Measurements from ENCODE around the gene BTBD9.
A peak's percentile ranks its signal among the peaks of the same experiment; 100 is the strongest.
"Not testable (repeated sequence)": the region's sequence is repeated elsewhere in the genome, so short reads cannot be mapped to it uniquely, and the experiment has no call there.

The BTBD9 gene

DNA sequence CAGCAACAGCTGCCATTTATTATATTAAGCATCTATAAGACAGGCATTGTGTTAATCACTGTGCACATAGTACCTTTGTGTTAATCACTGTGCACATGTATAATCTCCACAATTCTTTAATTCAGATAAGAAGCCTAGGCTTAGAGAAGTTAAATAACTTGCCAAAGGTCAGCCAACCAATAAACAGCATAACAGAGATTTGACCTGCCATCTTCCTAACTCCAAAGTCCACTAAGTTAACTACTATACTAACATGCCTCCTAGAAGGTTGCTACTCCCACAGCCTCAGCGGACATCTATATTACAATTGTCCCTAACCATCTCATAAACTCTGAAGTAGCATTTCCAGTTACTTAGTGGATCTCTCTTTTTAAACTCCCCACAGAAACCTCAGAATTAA is 3.7 kb downstream of the BTBD9 start:
- TF ChIP-seq, protein P1, sequence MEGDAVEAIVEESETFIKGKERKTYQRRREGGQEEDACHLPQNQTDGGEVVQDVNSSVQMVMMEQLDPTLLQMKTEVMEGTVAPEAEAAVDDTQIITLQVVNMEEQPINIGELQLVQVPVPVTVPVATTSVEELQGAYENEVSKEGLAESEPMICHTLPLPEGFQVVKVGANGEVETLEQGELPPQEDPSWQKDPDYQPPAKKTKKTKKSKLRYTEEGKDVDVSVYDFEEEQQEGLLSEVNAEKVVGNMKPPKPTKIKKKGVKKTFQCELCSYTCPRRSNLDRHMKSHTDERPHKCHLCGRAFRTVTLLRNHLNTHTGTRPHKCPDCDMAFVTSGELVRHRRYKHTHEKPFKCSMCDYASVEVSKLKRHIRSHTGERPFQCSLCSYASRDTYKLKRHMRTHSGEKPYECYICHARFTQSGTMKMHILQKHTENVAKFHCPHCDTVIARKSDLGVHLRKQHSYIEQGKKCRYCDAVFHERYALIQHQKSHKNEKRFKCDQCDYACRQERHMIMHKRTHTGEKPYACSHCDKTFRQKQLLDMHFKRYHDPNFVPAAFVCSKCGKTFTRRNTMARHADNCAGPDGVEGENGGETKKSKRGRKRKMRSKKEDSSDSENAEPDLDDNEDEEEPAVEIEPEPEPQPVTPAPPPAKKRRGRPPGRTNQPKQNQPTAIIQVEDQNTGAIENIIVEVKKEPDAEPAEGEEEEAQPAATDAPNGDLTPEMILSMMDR (IDR thresholded peaks at IDR 0.05; ENCODE audit: insufficient read depth, missing control alignments), result no peak
- FAIRE-seq (peak; percentile 16), DNase-seq (ENCODE audit: insufficient read length, low spot score) (no peak)

DNA sequence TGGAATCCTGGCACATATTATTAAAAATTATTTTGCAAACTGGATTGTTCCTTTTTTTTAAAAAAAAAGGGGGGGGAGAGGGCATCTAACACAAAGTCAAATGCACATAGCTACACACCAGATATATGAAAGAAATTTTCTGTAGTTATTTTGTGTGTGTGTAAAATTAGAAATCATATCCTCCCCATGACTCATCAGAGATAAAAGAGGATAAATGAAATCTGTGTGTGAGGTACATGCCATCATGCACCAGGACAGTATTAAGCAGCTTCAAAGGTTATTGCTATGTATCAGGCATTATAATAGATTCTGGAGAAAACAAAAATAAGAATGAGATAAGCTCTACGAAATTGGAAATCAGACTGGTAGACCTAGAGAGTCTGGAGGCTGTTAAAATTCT is 5.2 kb downstream of the BTBD9 start:
- DNase-seq (ENCODE audit: insufficient read length, low spot score) (no peak), FAIRE-seq (no peak)
- TF ChIP-seq, protein P1 (IDR thresholded peaks at IDR 0.05; ENCODE audit: insufficient read depth, missing control alignments), result no peak

DNA sequence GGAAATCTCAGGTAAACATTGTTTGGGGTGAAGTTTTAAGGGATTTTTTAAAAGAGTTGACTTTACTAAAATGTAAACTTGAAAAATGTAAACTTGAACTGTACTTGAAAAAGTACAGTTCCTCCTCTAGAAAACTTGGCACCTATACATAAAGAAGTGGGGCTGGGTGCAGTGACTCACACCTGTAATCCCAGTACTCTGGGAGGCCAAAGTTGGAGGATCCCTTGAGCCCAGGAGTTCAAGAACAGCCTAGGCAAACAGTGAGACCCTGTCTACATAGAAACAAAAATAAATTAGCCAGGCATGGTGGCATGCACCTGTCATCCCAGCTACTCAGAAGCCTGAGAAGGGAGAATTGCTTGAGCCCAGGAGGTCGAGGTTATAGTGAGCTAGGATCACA is 7.2 kb downstream of the BTBD9 start:
- TF ChIP-seq, protein P1 (IDR thresholded peaks at IDR 0.05; ENCODE audit: insufficient read depth, missing control alignments), result no peak
- FAIRE-seq, result no peak
- DNase-seq (ENCODE audit: insufficient read length, low spot score), result no peak

DNA sequence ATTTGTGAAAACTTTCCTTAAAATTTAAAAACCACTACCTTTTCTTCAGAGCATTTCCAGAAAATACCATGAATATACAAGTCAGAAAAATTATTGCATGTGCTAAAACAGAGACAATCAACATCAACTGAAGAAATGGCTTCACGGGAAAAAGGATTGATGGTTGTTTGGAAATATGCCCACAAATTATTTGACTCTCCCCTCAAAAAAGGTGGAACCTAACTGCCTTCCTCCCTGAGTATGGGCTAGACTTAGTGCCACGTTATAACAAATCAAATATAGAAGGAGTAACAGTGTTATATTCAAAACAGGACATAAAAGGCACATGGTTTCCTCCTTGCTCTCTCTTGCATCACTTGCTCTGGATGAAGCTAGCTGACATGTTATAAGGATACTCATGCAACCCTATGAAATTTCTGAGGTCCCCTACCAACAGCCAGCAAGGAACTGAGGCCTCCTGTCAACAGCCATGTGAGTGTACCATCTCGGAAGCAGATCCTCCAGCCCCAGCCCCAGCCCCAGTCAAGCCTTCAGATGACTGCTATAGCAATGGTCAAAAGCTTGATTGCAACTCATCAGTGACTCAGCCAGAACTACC is 8.4 kb downstream of the BTBD9 start:
- TF ChIP-seq, protein P1 (IDR thresholded peaks at IDR 0.05; ENCODE audit: insufficient read depth, missing control alignments), result no peak
- no peak for FAIRE-seq
- no peak for DNase-seq (ENCODE audit: insufficient read length, low spot score)

DNA sequence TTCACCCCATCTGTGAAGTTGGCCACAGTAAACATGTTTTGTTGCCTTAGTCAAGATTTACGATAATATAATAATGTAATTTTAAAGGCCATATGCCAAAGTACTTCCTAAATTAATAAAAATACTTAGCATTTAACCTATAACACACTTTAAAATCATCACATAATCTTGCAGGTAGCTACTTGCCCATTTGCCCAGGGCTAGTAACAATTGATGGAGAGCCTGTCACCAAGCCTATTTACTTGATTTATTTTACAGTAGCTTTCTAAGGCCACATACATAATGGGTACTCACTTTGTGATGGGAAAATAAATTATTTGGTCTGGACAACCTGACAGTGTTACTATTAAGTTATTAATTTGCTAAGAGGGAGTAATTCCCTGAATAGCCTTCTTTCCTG is 14.5 kb downstream of the BTBD9 start:
- FAIRE-seq (no peak), DNase-seq (ENCODE audit: insufficient read length, low spot score) (no peak)
- TF ChIP-seq, protein P1 (IDR thresholded peaks at IDR 0.05; ENCODE audit: insufficient read depth, missing control alignments), result no peak

DNA sequence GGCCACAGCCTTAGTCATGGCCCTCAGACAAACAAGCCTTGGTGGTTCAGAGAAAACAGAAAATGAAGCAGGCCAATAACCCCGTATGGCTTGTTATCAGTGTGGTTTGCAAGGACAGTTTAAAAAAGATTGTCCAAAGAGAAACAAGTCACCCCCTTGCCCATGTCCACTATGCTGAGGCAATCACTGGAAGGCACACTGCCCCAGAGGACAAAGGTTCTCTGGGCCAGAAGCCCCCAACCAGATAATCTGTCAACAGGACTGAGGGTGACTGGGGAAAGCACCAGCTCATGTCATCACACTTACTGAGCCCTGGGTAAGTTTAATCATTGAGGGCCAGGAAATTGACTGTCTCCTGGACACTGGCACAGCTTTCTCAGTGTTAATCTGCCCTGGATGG is 20.4 kb downstream of the BTBD9 start:
- not testable (repeated sequence) for FAIRE-seq; DNase-seq (ENCODE audit: insufficient read length, low spot score)

DNA sequence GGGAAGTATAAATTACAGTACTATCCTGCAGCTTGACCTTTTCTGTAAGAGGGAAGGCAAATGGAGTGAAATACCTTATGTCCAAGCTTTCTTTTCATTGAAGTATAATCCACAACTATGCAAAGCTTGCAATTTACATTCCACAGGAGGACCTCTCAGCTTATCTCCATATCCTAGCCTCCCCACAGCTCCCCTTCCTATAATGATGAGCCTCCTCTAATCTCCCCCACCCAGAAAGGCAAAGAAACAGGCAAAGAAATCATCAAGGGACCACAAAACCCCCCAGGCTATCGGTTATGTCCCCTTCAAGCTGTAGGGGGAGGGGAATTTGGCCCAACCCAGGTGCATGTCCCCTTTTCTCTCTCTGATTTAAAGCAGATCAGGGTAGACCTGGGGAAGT is 21.4 kb downstream of the BTBD9 start:
- not testable (repeated sequence) for FAIRE-seq; DNase-seq (ENCODE audit: insufficient read length, low spot score)

DNA sequence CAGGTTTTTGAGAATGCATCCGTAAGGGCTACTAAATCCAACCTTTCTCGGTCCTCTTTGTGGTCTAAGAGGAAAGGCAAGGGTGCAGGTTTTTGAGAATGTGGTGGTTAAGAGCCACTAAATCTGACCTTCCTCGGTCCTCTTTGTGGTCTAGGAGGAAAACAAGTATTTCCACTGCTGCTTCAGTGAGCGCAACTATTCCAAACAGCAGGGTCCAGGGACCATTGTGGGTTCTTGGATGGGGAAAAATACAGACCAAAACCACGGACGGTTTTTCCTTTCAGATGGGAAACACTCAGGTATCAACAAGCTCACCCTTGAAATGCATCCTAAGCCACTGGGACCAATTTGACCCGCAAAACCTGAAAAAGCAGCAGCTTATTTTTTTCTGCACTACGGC is 21.9 kb downstream of the BTBD9 start:
- TF ChIP-seq, protein P1 (IDR thresholded peaks at IDR 0.05; ENCODE audit: insufficient read depth, missing control alignments), result no peak
- FAIRE-seq, result no peak
- no peak for DNase-seq (ENCODE audit: insufficient read length, low spot score)
